HPDE6-E6E7 (cell line): ENCODE data around the gene CTSW.
"Not testable (repeated sequence)": the region's sequence is repeated elsewhere in the genome, so short reads cannot be mapped to it uniquely, and the experiment has no call there.

ENCODE experiments used
- DNase-seq: peaks from one replicate; pipeline ENCODE4 v3.0.0; 2011; ENCODE audit warnings: missing footprints; ENCODE audit errors: extremely low spot score

The CTSW gene

GRCh38 chr11:65879617-65880016 is at the start of gene CTSW:
Gene CTSW (plus strand): TSS chr11:65879837. CDS start chr11:65879855, 18 bp downstream.
- no peak for DNase-seq

- DNase-seq: not testable (repeated sequence)
Observed at GRCh38 chr11:65832231-65832630, 47.4 kb upstream of the CTSW start.

GRCh38 chr11:65833297-65834030 is 46.2 kb upstream of the CTSW start, which contains the start of gene SNX32:
Gene SNX32 (plus strand): TSS chr11:65833963. CDS start chr11:65834066, 103 bp downstream.
- peak; percentile 86 for DNase-seq

- DNase-seq: no peak
Observed at GRCh38 chr11:65834202-65834601, 45.4 kb upstream of the CTSW start.

GRCh38 chr11:65842144-65842543 is 37.5 kb upstream of the CTSW start:
- no peak for DNase-seq

- DNase-seq: no peak
Observed at GRCh38 chr11:65843811-65844210, 35.8 kb upstream of the CTSW start.

- DNase-seq: no peak
Observed at GRCh38 chr11:65844231-65844872, 35.3 kb upstream of the CTSW start.

GRCh38 chr11:65847746-65848145 is 31.9 kb upstream of the CTSW start:
- DNase-seq: no peak

- DNase-seq: not testable (repeated sequence)
Observed at GRCh38 chr11:65848693-65849092, 30.9 kb upstream of the CTSW start.

GRCh38 chr11:65849366-65849765 is 30.3 kb upstream of the CTSW start:
- DNase-seq: no peak

GRCh38 chr11:65849771-65850216 is 29.8 kb upstream of the CTSW start:
- DNase-seq: no peak

- DNase-seq: no peak
Observed at GRCh38 chr11:65850217-65851082, 29.2 kb upstream of the CTSW start.

GRCh38 chr11:65851083-65851579 is 28.5 kb upstream of the CTSW start:
- DNase-seq: no peak

- no peak for DNase-seq
Observed at GRCh38 chr11:65851811-65852507, 27.7 kb upstream of the CTSW start.

- no peak for DNase-seq
Observed at GRCh38 chr11:65852508-65853245, 27.0 kb upstream of the CTSW start.

- DNase-seq: no peak
Observed at GRCh38 chr11:65853246-65853979, 26.2 kb upstream of the CTSW start.

GRCh38 chr11:65854161-65854592 is 25.5 kb upstream of the CTSW start:
- no peak for DNase-seq

- DNase-seq: no peak
Observed at GRCh38 chr11:65854852-65855837, 24.5 kb upstream of the CTSW start.

GRCh38 chr11:65855927-65856363 is 23.7 kb upstream of the CTSW start:
- DNase-seq: no peak
